PC-9 (cell line): Measurements from ENCODE around the gene FYN.

ENCODE experiments used
- CTCF ChIP-seq: fragments of 200-600 bp; sonication (generic); conservative IDR thresholded peaks from 2 replicates; pipeline ENCODE4 v1.6.1; 2017; ENCODE audit warnings: mixed run types, antibody characterized with exemption, mild to moderate bottlenecking, moderate library complexity
- EZH2 ChIP-seq: fragments of 200-600 bp; sonication (generic); IDR thresholded peaks from 2 replicates; pipeline ENCODE4 v1.8.0; 2017; ENCODE audit warnings: antibody characterized with exemption, low read depth

DNA sequence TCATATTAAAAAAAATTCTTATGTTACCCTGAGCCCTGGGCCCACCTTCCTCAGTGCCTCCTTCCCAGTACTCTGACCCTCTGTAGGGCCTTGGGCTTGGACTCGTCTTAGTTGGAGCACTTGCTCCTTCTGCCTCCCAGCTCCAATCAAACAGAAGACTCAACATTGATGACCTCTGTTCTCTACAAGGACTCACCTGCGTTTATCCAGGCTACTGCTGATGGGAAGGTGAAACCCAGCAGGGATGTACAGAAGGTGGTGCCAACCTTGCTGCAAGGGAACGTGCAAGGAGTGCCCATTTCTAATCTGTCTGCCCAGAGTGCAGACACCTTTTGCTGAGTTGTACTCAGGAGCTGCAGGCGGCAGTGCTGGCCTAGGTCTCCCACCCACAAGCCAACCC lies 38.9 kb downstream of the FYN start:
- TF ChIP-seq CTCF = no peak
- no peak for TF ChIP-seq EZH2
